ENCODE measurements around the gene CHST11. TPM values are rescaled to one million over a fixed set of nuclear protein-coding genes. Genes with fewer than 3 reads are reported as not detected.

The CHST11 gene
- total RNA-seq, 2 donors from 2014 or later, result 4.6 to 14.5 TPM

- 92 to 96% methylated on average over 7 of the region's 7 CpGs for WGBS, 2 donors
- intact Hi-C loops (cut with DNase I), result no loop called here
- ATAC-seq, result no peak
These were observed 259.4 kb downstream of the CHST11 start for GRCh38 chr12:104716172-104716571.

GRCh38 chr12:104718304-104718929 lies 261.7 kb downstream of the CHST11 start:
- ATAC-seq, result no peak
- Histone ChIP-seq H3K27me3 (no peaks in the 10 kb centered on the region), H3K4me3 (no peak overlapping the region), H3K27ac (no peak overlapping the region), H3K9me3 (no peaks in the 10 kb centered on the region), H3K4me1 (no peaks in the 10 kb centered on the region), H3K36me3 (replicated peaks in 1 of 2; ENCODE audit: insufficient read depth in 1 of 2, low read depth in 2 of 2) (no peaks in the 10 kb centered on the region)
- WGBS, 2 donors, result 57 to 64% methylated on average over 9 to 11 of the region's 11 CpGs
- TF ChIP-seq, protein P1, sequence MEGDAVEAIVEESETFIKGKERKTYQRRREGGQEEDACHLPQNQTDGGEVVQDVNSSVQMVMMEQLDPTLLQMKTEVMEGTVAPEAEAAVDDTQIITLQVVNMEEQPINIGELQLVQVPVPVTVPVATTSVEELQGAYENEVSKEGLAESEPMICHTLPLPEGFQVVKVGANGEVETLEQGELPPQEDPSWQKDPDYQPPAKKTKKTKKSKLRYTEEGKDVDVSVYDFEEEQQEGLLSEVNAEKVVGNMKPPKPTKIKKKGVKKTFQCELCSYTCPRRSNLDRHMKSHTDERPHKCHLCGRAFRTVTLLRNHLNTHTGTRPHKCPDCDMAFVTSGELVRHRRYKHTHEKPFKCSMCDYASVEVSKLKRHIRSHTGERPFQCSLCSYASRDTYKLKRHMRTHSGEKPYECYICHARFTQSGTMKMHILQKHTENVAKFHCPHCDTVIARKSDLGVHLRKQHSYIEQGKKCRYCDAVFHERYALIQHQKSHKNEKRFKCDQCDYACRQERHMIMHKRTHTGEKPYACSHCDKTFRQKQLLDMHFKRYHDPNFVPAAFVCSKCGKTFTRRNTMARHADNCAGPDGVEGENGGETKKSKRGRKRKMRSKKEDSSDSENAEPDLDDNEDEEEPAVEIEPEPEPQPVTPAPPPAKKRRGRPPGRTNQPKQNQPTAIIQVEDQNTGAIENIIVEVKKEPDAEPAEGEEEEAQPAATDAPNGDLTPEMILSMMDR (IDR thresholded peaks at IDR 0.05), result no peak
- TF ChIP-seq POLR2A (IDR thresholded peaks at IDR 0.05), result no peak
- intact Hi-C loops (cut with DNase I), result no loop called here
- no peak for DNase-seq

More at GRCh38 chr12:104716172-104716571, 259.4 kb downstream of the CHST11 start:
- Histone ChIP-seq H3K9me3 (no peaks in the 10 kb centered on the region), H3K4me3 (no peak overlapping the region), H3K36me3 (replicated peaks in 1 of 2; ENCODE audit: insufficient read depth in 1 of 2, low read depth in 2 of 2) (no peaks in the 10 kb centered on the region), H3K27ac (no peak overlapping the region), H3K4me1 (no peaks in the 10 kb centered on the region), H3K27me3 (no peaks in the 10 kb centered on the region)
- TF ChIP-seq POLR2A (IDR thresholded peaks at IDR 0.05), result no peak
- TF ChIP-seq, protein P1 (IDR thresholded peaks at IDR 0.05), result no peak
- no peak for DNase-seq

DNA sequence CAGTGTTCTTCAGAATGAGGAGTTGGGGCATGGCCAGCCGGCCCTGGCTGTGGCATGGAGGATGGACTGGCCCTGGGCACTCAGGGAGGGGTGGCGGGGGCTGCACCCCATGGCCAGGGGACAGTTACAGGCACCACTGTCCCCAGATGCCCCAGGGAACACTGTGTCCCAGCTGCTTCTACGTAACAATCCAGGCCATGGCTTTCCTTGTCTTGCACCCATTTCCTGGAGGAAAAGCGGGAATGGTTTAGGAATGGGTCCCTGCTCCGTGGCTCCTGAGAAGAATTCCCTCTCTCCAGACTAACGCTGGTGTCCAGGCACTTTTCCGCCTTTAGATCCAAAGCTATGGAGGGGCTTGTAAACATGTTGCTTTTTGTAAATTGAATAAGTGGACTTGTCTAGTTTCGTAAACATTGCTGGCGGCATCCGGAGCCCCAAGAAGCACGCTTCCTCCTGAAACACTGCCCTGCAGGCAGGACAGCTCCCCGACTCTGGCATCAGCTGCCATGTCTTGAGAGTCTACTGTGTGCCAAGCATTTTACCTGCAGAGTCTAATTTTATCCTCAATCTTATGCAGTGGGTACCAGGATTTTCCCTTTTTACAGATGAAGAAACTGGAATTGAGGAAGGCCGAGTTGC lies 263.1 kb downstream of the CHST11 start:
- peak overlapping the region in 1 of 4 donors; percentile 38 for H3K27ac ChIP-seq
- no peaks in the 10 kb centered on the region for H3K9me3 ChIP-seq
- H3K4me3 ChIP-seq, result no peak overlapping the region
- ATAC-seq, result no peak
- no peak for TF ChIP-seq POLR2A (IDR thresholded peaks at IDR 0.05)
- TF ChIP-seq, protein P1 (IDR thresholded peaks at IDR 0.05), result no peak
- WGBS, 2 donors, result 79 to 86% methylated on average over 12 to 13 of the region's 13 CpGs
- peak in 1 of 4 donors; percentile 26 for DNase-seq
- intact Hi-C loops (cut with DNase I), result no loop called here
- H3K4me1 ChIP-seq, result no peaks in the 10 kb centered on the region
- H3K36me3 ChIP-seq (replicated peaks in 1 of 2; ENCODE audit: insufficient read depth in 1 of 2, low read depth in 2 of 2), result no peaks in the 10 kb centered on the region
- H3K27me3 ChIP-seq, result no peaks in the 10 kb centered on the region

DNA sequence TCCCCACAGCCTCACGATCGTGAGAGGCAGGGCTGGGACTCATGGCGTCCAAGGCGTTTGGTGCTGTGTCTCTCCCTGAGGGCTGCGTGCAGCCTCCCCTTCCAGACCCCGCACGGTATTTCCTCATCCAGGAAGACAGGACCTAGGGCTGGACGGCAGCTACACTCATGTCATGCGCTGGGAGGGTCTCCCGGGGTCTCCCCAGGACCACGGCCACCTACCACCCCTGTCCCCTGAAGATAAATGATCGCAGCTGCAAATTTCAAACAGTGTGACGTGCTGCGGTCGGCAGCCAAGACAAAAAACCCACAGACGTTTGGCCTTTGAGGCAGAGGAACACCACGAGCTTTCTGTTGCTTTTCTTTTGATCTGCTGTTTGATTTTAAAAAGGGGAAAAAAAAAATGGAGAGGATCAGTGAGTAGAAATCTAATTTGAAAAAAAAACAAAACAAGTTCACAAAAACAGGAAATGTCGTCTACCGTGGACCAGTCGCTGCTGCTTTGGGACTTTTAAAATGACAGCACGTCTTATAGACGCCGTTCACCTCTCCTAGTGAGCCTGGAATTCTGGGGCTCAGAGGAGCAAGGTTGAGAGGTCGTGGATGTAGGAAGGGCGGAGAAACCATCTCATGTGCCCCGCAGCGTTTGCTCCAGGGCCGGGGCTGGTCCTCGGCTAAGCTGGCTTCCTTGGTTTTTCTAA lies 263.7 kb downstream of the CHST11 start:
- TF ChIP-seq POLR2A (IDR thresholded peaks at IDR 0.05), result no peak
- TF ChIP-seq, protein P1 (IDR thresholded peaks at IDR 0.05), result no peak
- Histone ChIP-seq H3K9me3 (no peaks in the 10 kb centered on the region), H3K27me3 (no peaks in the 10 kb centered on the region), H3K27ac (peak overlapping the region in 1 of 4 donors; percentile 38), H3K4me3 (no peak overlapping the region), H3K4me1 (no peaks in the 10 kb centered on the region), H3K36me3 (replicated peaks in 1 of 2; ENCODE audit: insufficient read depth in 1 of 2, low read depth in 2 of 2) (no peaks in the 10 kb centered on the region)
- intact Hi-C loops (cut with DNase I), result no loop called here
- 56 to 69% methylated on average over 29 of the region's 29 CpGs for WGBS, 2 donors
- ATAC-seq, result no peak
- peak in 1 of 4 donors; percentile 38 for DNase-seq
